Coronary artery (tissue), 2 donors: ENCODE data around the gene MVK.

Experiments used
- DNase-seq: peaks from one replicate; pipeline ENCODE4 v3.0.0-alpha.2; 2017; ENCODE audit warnings: low spot score
- H3K27ac ChIP-seq, 2 donors: fragments of 200-600 bp; sonication (generic); one replicate each; pipeline ENCODE4 v1.5.1; 2016 to 2019
- H3K4me3 ChIP-seq: fragments of 200-600 bp; sonication (generic); 2 replicates; pipeline ENCODE4 v1.5.1; 2016; ENCODE audit warnings: mild to moderate bottlenecking, moderate library complexity
- TF ChIP-seq, protein P1 (sequence below): fragments of 200-600 bp; sonication (generic); IDR thresholded peaks from one replicate; pipeline ENCODE4 v1.5.1; 2019; ENCODE audit warnings: antibody characterized with exemption

Gene MVK

DNA sequence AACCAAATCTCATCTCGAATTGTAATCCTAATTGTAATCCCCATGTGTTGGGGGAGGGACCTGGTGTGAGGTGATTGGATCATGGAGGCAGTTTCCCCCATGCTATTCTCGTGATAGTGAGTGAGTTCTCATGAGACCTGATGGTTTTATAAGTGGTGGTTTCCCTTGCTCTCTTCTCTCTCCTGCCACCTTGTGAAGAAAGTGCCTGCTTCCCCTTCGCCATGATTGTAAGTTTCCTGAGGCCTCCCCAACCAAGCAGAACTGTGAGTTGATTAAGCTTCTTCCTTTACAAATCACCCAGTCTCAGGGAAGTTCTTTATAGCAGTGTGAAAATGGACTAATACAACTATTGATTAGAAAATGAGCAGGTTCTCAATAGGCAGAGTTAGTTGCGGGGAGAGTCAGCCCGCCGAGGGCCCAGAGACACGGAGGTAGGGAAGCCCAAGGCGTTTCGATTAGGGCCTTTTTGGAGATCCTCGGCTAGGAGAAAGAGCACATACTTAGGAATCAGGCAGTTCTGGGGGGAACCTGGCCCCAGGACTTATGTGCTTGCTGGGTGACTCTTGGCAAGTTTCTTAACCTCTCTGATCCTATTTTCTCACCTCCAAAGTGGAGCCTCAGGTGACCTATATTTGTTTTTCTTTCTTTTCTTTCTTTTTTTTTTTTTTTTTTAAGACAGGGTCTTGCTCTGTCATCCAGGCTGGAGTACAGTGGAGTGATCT is 65.7 kb downstream of the MVK start:
- TF ChIP-seq, protein P1, sequence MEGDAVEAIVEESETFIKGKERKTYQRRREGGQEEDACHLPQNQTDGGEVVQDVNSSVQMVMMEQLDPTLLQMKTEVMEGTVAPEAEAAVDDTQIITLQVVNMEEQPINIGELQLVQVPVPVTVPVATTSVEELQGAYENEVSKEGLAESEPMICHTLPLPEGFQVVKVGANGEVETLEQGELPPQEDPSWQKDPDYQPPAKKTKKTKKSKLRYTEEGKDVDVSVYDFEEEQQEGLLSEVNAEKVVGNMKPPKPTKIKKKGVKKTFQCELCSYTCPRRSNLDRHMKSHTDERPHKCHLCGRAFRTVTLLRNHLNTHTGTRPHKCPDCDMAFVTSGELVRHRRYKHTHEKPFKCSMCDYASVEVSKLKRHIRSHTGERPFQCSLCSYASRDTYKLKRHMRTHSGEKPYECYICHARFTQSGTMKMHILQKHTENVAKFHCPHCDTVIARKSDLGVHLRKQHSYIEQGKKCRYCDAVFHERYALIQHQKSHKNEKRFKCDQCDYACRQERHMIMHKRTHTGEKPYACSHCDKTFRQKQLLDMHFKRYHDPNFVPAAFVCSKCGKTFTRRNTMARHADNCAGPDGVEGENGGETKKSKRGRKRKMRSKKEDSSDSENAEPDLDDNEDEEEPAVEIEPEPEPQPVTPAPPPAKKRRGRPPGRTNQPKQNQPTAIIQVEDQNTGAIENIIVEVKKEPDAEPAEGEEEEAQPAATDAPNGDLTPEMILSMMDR, result no peak
- no peak overlapping the region for H3K4me3 ChIP-seq
- H3K27ac ChIP-seq, result no peak overlapping the region
- DNase-seq, result no peak

DNA sequence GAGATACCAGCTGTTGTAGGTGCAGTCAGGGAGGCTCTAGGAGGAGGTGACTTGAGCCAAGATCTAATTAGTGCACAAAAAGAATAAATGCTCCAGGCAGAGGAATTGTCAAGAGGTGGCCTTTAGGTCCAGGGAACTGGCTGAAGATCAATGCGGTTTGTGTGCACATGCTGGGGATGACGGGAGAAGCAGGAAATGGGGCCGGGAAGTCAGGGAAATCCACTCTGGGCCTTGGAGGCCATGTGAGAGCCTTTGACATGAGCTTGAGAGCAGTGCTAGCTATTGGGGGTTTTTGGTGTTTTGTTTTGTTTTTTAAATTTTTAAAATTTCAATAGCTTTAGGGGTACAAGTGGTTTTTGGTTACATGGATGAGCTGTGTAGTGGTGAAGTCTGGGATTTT is 67.4 kb downstream of the MVK start:
- Histone ChIP-seq H3K4me3 (no peak overlapping the region), H3K27ac (no peak overlapping the region)
- DNase-seq, result no peak

DNA sequence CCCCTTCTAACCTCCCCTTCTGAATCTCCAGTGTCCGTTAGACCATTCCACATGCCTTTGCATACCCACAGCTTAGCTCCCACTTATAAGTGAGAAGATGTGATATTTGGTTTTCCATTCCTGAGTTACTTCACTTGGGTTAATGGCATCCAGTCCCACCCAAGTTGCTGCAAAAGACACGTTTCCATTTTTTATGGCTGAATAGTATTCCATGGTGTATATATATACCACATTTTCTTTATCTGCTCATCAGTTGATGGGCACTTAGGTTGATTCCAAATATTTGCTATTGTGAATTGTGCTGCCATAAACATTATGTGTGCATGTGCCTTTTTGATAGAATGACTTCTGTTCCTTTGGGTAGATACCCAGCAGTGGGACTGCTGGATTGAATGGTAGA is 67.8 kb downstream of the MVK start:
- Histone ChIP-seq H3K27ac (no peak overlapping the region), H3K4me3 (no peak overlapping the region)
- no peak for DNase-seq
- TF ChIP-seq, protein P1, result no peak

More for the DNA sequence above, 67.4 kb downstream of the MVK start:
- TF ChIP-seq, protein P1, result no peak

DNA sequence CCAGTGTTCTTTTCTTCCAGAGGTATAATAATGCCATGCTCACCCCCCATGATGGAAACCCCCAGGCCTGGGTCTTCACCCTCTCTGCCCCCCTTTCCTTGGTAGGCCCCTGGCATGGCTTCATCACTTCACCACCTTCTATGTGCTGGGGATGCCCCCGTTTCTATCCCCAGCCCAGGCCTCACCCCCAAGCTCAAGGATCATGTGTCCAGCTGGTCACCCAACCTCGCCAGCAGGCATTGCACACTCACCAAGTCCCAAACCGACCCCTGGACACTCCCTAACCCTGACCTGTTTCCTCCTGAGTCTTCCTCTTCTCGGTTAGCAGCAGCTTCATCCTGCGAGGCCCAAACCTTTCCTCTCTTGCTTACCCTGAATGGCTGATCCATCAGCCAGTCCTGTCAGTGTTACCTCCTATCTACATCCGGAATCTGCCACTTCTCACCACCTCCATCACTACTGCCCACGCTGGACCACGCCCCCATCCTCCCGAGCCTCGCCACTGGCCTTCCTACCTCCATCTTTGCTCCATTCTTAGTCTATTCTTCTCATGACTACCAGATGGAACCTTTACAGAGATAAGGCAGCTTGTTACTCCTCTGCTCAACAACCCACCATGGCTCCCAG is 69.0 kb downstream of the MVK start:
- Histone ChIP-seq H3K4me3 (no peak overlapping the region), H3K27ac (no peak overlapping the region)
- TF ChIP-seq, protein P1, result no peak
- no peak for DNase-seq

DNA sequence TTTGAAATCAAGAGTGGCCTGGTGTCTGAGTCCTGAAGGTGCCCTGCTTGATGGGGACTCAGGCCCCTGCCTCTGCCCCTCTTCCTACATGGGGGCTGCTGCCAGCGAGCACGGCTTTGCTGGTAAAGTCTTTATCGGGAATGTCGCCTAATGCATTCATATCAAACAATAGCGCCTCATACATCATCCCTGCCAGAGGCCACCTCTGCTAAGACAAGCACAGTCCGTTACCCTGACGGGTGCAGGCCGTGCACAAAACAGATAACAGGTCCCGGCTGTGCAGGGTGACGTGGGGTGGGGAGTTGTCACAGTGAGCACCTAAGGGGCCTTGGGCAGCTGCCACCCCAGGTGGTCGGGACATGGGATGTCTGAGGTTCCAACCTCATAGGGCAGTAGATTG is 71.6 kb downstream of the MVK start:
- no peak overlapping the region for H3K4me3 ChIP-seq
- DNase-seq, result no peak
- H3K27ac ChIP-seq, result no peak overlapping the region
- TF ChIP-seq, protein P1, result no peak

DNA sequence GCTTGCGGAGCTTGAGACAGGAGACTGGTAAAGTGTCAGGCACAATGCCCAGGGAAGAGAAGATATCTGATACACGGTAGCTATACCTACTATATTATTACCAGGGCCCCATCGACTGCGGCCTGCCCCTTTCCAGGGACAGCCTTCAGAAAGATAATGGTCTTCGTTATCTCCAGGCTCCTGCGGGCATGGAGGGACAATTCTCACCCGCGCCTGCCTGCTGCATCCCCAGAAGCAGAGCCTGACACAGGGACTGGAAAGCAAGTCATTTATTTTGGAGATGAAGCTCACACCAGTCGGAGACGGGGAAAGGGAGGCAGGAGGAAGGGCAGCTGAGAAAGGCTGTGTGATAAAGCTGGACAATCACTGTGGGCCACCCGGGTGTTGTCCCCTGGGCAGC is 72.1 kb downstream of the MVK start:
- TF ChIP-seq, protein P1, result no peak
- no peak overlapping the region for H3K4me3 ChIP-seq
- DNase-seq, result no peak
- no peak overlapping the region for H3K27ac ChIP-seq
